Measurements from ENCODE around the gene RIT2.

RIT2 gene

DNA sequence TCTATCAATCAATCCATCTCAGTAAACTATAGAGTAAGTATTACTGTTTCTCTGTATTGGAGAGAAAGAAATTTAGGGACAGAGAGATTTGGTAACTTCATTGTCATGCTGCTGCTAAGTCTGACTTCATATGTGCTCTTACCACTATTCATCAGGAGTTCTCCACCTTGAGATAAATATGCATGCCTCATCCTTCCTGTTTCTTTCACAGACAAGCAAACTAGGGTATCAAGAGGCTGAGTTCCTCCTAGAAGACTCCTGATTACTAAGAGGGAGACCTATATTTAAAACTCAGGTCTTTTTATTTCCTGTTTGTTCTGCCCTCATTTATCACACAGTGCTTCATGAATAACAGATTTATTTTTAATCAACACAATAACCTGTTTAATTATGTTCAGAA, 34.1 kb downstream of the RIT2 start:
- DNase-seq = no peak

- DNase-seq = no peak
Measured at GRCh38 chr18:43080671-43081070, 34.8 kb downstream of the RIT2 start.

- DNase-seq = no peak
Measured at GRCh38 chr18:43079422-43079821, 36.1 kb downstream of the RIT2 start.

GRCh38 chr18:43078478-43079092, 36.9 kb downstream of the RIT2 start:
- DNase-seq = no peak

- no peak for DNase-seq
Measured at GRCh38 chr18:43077510-43078308, 37.8 kb downstream of the RIT2 start.

DNA sequence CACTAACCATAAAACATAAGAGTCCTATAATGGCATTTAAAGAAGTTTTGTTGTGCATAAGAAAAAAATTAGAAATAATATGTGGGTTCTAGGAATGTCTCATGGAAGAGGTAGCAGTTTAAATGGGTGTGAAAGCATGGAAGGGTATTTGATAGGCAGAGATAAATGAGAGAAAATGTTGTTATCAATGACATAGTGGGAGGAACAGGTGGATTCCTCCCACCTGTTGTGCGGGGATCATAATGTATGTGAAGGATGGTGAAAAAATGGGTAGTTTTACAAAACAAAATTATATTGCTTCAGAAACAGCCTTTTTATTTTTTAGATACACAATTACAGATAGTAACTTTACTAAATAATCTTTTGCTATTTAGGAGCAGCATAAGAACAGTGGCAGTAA, 41.7 kb downstream of the RIT2 start:
- DNase-seq = no peak

DNA sequence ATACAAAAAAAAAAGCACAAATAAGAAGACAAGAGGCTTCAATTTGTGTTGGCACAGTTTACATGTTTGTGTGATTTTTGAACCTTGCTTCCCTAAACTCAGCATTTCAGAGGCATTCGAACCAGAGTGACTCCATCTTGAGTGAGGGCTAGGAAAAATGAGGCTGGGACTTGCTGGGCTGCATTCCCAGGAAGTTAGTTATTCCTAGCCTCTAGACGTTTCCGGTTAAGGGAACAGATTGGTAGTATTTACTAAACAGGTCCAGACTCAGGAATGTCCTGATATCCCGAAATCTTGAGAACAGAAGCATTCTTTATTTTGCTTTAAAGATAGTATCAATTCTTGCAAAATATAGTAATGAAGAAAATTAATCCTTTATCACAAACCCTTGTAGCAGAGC, 46.7 kb downstream of the RIT2 start:
- DNase-seq = no peak

DNA sequence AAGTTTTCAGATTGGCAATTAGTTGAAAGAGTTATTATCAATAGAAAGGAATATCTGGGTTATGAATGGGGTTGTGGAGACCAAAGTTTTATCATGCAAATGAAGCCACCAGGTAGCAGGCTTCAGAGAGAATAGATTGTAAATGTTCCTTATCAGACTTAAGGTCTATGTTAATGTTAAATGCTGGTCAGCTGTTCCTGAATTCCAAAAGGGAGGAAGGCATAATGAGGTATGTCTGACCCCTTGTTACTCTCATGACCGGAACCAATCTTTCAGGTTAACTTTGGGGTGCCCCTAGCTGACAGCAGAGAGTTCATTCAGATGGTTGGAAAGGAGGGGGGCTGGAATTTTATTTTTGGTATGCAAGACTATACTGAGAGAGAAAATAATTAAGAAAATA, 47.9 kb downstream of the RIT2 start:
- DNase-seq = no peak

DNA sequence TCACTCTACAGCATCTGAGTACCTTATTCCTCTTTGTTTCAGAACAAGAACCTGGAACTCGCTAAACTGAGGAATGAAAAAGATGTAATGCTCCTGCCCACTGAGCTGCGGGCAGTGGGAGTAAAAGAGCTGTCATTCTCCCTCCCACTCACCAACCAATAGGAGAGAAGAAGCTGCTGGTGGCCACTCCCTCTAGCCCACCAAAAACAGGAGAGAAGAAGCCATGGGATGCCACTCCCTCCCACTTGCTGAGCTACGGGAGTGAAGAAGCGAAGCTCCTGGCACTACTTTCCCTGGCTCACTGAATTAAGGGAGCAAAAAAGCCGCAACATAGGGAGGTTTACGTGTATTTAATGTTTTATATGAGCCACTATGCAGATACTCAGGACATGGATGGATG, 53.7 kb downstream of the RIT2 start:
- no peak for DNase-seq

GRCh38 chr18:43061318-43061717, 54.2 kb downstream of the RIT2 start:
- no peak for DNase-seq

- no peak for DNase-seq
Measured at GRCh38 chr18:43060020-43060419, 55.5 kb downstream of the RIT2 start.

DNA sequence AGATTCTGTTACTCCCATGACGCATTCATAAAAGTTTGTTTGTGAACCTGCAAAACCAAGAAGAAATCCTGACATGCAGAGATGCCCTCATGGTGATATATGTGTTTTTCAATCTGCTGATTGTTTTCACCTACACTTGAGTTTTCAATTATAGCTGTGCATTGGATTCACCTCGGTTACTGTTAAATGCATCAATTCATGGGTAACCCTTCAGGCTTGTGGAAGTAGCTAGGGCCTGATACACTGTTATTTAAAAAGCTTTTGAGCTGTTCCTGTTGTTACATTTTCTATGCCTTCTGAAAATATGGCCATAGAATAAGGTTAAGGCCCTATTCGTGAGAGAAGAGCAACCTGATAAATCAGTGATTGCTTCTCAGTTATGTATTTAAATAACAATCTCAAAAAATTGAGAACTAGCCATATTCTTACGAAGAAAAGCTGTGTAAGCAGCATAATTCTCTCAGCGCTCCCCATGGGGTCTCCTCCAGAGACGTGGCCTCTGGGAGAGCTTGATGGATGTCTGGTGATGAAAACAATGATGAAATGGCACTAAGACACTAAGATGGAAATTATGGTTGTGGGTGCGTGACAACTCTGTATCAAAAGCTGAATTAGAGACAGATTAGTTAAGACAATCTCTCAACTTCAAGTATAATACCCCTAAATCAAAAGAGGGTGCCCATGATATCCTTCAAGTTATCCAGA, 60.5 kb downstream of the RIT2 start:
- no peak for DNase-seq

GRCh38 chr18:43049021-43049420, 66.5 kb downstream of the RIT2 start:
- no peak for DNase-seq

DNA sequence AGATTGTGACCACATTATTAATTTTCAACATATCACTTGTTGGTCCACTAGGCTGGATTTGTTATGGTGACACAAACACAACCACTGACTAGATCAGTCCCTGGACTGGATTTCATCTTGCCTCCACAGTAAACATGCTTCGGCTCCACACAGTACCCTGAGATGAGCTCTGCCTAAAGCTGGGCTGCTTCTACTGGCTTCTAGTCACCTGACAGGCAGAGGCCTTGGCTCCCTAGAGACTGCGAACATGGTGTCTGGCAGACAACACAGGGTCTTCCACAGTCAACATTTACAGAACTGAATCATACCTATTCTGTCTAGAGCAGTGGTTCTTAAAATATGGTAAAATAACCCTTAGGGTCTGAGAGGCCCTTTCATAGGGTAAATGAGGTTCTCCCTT, 69.2 kb downstream of the RIT2 start:
- no peak for DNase-seq

DNA sequence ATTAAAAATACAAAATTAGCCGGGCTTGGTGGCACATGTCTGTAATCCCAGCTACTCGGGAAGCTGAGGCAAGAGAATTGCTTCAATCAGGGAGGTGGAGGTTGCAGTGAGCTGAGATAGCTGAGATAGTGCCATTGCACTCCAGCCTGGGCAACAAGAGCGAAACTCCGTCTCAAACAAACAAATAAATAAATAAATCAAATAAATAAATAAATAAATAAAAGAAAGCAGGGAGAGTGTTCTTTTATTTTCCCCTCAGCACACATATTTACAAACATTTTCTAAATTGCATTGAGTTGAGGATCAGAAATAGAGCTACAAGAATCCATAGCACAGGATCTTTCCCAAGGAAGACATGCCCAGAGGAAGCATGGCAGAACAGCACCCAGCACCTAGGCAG, 71.9 kb downstream of the RIT2 start:
- DNase-seq = no peak

DNA sequence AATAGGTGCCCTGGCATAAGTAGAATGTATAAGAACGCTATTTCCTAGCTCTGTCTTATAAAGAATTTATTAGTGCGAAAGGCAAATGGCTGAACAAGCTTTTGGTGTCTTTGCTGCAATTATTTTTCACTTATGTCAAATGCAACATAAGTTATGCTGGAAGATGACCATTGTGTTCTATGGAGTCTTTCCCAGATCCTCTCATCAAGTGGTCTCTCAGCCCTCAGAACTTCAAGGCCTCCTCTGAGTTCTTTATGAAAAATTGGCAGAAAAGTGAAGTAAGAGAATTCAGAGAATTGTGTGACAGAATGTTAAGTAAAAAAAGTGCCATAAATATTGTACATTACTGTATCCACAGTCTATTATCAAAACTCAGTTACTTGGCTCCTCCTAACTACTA, 75.2 kb downstream of the RIT2 start:
- DNase-seq = no peak

- no peak for DNase-seq
Measured at GRCh38 chr18:43034683-43035500, 80.6 kb downstream of the RIT2 start.

- DNase-seq = no peak
Measured at GRCh38 chr18:43031169-43031568, 84.3 kb downstream of the RIT2 start.

DNA sequence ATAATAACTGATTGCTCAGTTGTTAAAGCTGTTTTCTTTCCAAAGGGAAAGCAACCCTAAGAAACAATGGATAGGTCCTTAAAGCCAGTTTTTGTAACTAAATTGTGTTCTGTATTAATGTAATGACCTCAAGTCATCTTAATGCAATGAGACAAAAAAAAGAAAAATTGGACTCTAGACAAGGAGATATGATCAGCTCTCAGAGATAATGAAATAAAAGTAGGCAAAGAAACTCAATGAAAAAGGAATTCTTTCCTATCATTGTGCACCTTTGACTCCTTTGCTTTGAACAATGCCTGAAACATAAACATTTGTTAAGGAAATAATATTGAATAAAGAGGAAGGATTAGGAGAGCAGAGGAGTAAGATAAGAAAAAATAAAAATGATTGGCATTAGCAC, 86.1 kb downstream of the RIT2 start:
- no peak for DNase-seq

- DNase-seq = no peak
Measured at GRCh38 chr18:43022874-43023273, 92.6 kb downstream of the RIT2 start.

GRCh38 chr18:43017622-43018021, 97.9 kb downstream of the RIT2 start:
- DNase-seq = no peak

GRCh38 chr18:43013486-43013885, 102.0 kb downstream of the RIT2 start:
- no peak for DNase-seq

All from anterior cingulate cortex (tissue), 58 donors.